Lower leg skin (tissue), 4 donors: Measurements from ENCODE around the gene TCF15. TPM values are rescaled to one million over a fixed set of nuclear protein-coding genes. Genes with fewer than 3 reads are reported as not detected.

Experiments
- DNase-seq, 2 donors: peaks; one replicate each; pipeline ENCODE4 v3.0.0-alpha.2; 2019; ENCODE audit warnings: low spot score in 2 of 2
- H3K4me3 ChIP-seq: fragments of 200-600 bp; sonication (generic); 2 replicates; pipeline ENCODE4 v1.5.1; 2017; ENCODE audit warnings: mild to moderate bottlenecking, low read depth; ENCODE audit not compliant: poor library complexity, severe bottlenecking
- CTCF ChIP-seq, 3 donors: fragments of 450-650 bp; IDR thresholded peaks; one replicate each; pipeline ENCODE4 v1.5.1; 2016; ENCODE audit warnings: antibody characterized with exemption in 3 of 3, mild to moderate bottlenecking in 3 of 3, moderate library complexity in 2 of 3
- POLR2A ChIP-seq, 2 donors: fragments of 450-650 bp; IDR thresholded peaks; one replicate each; pipeline ENCODE4 v1.6.1; 2016 to 2017; ENCODE audit warnings: antibody characterized with exemption in 2 of 2, mild to moderate bottlenecking in 1 of 2, moderate library complexity in 1 of 2
- WGBS, 2 donors: methylation state at CpG; one replicate each; pipeline ENCODE4 v1.1.5; 2018; 5-methylcytosine and 5-hydroxymethylcytosine counted together
- intact Hi-C: fragments of 100-400 bp; cut with DNase I; formaldehyde crosslinking; loops from one replicate; pipeline ENCODE4 v1.15.0; 2023; ENCODE audit warnings: low total_unique reads
- total RNA-seq, 4 donors: library from RNA; depleted of rRNA; stranded (reverse); fragments of >200 nt; gene quantifications; one replicate each; pipeline ENCODE4 v1.1.0, GENCODE V29; 2016

Gene TCF15
- total RNA-seq, 4 donors from 2014 or later = 0.71 TPM; not detected in 3

- no peak for DNase-seq
- WGBS, 2 donors = 92 to 95% methylated on average over 2 of the region's 2 CpGs
- TF ChIP-seq POLR2A (IDR thresholded peaks at IDR 0.05) (no peak), CTCF (IDR thresholded peaks at IDR 0.05) (no peak)
- intact Hi-C loops = no loop called here
- H3K4me3 ChIP-seq = no peak overlapping the region
Observed at GRCh38 chr20:597560-597959, 12.5 kb downstream of the TCF15 start.

GRCh38 chr20:595330-596308, 14.5 kb downstream of the TCF15 start:
- DNase-seq = no peak
- TF ChIP-seq CTCF (IDR thresholded peaks at IDR 0.05) (no peak), POLR2A (IDR thresholded peaks at IDR 0.05) (no peak)

GRCh38 chr20:592506-592905, 17.6 kb downstream of the TCF15 start:
- WGBS, 2 donors = 84 to 86% methylated on average over 7 of the region's 7 CpGs
- no peak overlapping the region for H3K4me3 ChIP-seq
- TF ChIP-seq POLR2A (IDR thresholded peaks at IDR 0.05) (no peak), CTCF (IDR thresholded peaks at IDR 0.05) (no peak)
- intact Hi-C loops = no loop called here
- DNase-seq = no peak

More at GRCh38 chr20:595330-596308, 14.5 kb downstream of the TCF15 start:
- WGBS, 2 donors = 58% methylated on average over 24 of the region's 24 CpGs
- no peak overlapping the region for H3K4me3 ChIP-seq
- intact Hi-C loops = no loop called here

GRCh38 chr20:591941-592340, 18.2 kb downstream of the TCF15 start:
- no peak overlapping the region for H3K4me3 ChIP-seq
- 78 to 79% methylated on average over 5 of the region's 5 CpGs for WGBS, 2 donors
- DNase-seq = no peak
- intact Hi-C loops = no loop called here
- TF ChIP-seq CTCF (IDR thresholded peaks at IDR 0.05) (no peak), POLR2A (IDR thresholded peaks at IDR 0.05) (no peak)

GRCh38 chr20:588932-589672, 21.0 kb downstream of the TCF15 start:
- TF ChIP-seq POLR2A (IDR thresholded peaks at IDR 0.05) = no peak
- intact Hi-C loops = no loop called here
- no peak overlapping the region for H3K4me3 ChIP-seq
- DNase-seq = no peak
- 84 to 87% methylated on average over 10 of the region's 10 CpGs for WGBS, 2 donors

GRCh38 chr20:588476-588875, 21.6 kb downstream of the TCF15 start:
- no peak overlapping the region for H3K4me3 ChIP-seq
- intact Hi-C loops = no loop called here
- 51 to 53% methylated on average over 3 of the region's 3 CpGs for WGBS, 2 donors
- TF ChIP-seq POLR2A (IDR thresholded peaks at IDR 0.05) (no peak), CTCF (IDR thresholded peaks at IDR 0.05) (no peak)
- DNase-seq = no peak
